22Rv1 (cell line): ENCODE results near the gene JSRP1.
"Not testable (repeated sequence)": the region's sequence is repeated elsewhere in the genome, so short reads cannot be mapped to it uniquely, and the experiment has no call there.

Experiments used
- H3K27ac ChIP-seq: fragments of 450-650 bp; 2 replicates; pipeline ENCODE4 v1.5.1; 2017
- ZFX ChIP-seq: fragments of 450-650 bp; IDR thresholded peaks from 2 replicates; pipeline ENCODE4 v1.6.1; 2017; ENCODE audit warnings: antibody characterized with exemption, borderline replicate concordance
- TF ChIP-seq, protein P1 (sequence below): fragments of 450-650 bp; IDR thresholded peaks from 2 replicates; pipeline ENCODE4 v1.5.1; 2017; ENCODE audit warnings: mild to moderate bottlenecking

The JSRP1 gene

DNA sequence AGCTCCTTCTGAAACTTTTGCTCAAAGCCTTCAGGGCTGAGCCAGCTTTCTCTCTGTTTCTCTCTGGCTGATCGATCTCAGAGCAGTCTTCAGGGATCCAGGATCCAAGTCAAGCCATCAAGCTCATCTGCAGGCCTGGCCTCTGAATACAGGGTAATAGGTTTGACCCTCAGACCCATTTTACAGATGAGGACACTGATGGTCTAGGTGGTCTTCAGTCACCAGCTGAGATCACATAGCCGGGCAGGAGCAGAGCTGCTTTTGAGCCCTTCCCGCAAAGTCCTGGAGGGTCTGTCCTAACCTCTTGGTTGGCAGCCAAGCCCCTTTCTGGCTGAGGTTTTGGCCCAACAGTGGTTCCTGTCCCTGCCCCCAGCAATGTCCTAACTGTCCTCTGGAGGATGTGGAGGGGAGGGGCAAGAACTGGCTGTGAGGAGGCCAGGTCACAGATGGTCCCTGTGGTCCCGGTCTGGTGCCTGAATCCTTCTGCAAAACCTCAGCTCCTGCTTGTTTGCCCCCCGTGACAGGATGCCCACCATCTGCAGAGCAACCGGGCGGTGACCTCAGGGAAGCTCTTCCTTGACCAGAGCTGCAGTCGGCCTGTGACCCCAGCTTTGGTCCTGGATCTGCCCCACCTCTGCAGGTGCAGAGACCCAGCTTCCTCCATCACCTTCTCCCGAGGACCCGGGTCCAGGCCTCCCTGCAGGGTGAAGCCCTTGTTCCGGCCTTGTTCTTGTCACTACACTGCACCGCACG lies 31.5 kb upstream of the JSRP1 start:
- no peak overlapping the region for H3K27ac ChIP-seq

DNA sequence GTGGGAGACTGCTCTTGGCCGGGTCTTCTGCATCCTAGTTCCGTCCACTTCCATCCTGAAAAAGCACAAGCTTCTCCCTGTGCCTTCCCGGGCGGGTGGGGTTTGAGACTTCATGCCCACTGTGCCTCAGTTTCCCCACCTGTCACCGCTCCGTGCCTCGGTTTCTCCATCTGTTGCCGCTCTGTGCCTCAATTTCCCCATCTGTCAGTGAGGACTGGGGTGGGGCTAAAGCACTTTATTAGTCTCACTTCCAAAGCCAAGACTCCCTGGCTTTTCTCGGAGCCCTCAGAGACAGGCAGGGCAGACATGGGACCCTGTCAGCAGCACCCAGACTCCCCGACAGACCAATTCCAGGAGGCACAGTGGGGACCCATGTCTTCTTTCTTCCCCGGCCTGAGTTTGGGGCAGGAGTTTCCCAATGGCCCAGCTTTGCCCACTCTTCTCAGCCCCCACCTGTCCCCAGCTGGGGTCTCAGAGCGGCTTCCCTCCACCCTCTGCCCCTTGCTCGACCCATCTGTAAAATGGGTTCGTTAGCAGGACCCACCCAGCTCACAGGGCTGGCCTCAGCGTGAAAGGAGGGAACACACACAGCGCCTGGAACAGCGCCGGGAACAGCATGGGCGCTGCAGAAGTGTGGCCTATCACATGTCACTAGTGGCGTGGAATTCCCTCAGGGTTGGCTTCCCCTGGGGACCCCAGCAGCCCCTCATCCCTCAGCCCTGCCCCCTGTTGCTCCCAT lies 30.4 kb upstream of the JSRP1 start:
- no peak overlapping the region for H3K27ac ChIP-seq
- no peak for TF ChIP-seq ZFX
- TF ChIP-seq, protein P1, sequence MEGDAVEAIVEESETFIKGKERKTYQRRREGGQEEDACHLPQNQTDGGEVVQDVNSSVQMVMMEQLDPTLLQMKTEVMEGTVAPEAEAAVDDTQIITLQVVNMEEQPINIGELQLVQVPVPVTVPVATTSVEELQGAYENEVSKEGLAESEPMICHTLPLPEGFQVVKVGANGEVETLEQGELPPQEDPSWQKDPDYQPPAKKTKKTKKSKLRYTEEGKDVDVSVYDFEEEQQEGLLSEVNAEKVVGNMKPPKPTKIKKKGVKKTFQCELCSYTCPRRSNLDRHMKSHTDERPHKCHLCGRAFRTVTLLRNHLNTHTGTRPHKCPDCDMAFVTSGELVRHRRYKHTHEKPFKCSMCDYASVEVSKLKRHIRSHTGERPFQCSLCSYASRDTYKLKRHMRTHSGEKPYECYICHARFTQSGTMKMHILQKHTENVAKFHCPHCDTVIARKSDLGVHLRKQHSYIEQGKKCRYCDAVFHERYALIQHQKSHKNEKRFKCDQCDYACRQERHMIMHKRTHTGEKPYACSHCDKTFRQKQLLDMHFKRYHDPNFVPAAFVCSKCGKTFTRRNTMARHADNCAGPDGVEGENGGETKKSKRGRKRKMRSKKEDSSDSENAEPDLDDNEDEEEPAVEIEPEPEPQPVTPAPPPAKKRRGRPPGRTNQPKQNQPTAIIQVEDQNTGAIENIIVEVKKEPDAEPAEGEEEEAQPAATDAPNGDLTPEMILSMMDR, result no peak

More for the DNA sequence above, 31.5 kb upstream of the JSRP1 start:
- TF ChIP-seq, protein P1, result no peak
- TF ChIP-seq ZFX, result no peak

DNA sequence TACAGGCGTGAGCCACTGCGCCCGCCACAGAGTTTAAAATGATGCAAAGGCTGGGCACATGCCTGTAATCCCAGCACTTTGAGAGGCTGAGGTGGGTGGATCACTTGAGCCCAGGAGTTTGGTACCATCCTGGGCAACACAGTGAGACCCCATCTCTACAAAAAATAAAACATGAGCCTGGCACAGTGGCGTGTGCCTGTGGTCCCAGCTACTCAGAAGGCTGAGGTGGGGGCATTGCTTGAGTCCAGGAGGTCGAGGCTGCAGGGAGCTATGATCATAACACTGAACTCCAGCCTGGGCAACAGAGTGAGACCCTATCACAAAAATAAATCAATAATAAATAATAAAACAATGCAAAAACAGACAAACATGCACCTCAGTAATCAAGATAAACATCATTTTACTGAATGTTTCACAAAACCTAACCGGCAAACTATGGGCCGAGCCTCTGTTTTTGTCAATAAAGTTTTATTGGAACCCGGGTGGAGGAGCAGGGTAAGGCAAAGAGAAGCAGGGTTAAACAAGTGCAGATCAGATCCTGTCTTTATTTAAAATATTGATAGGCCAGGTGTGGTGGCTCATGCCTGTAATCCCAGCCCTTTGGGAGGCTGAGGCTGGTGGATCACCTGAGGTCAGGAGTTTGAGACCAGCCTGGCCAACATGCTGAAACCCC lies 27.8 kb upstream of the JSRP1 start:
- no peak for TF ChIP-seq ZFX
- H3K27ac ChIP-seq, result no peak overlapping the region

DNA sequence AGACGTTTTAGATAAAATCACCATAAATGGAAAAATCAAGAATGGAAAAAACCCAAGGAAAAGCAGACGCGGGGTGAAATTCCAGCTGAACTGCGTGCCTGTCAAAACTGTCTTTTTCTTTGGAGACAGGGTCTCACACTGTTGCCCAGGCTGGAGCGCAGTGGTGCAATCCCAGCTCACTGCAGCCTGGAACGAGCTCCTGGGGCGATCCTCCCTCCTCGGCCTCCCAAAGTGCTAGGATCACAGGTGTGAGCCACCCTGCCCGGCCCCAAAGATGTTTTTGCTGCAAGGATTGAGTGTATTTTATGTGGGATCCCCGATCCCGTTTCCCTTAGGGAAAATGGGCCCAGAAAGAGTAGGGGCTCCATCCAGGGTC lies 26.6 kb upstream of the JSRP1 start:
- no peak overlapping the region for H3K27ac ChIP-seq
- TF ChIP-seq ZFX, result no peak
- TF ChIP-seq, protein P1, result no peak

DNA sequence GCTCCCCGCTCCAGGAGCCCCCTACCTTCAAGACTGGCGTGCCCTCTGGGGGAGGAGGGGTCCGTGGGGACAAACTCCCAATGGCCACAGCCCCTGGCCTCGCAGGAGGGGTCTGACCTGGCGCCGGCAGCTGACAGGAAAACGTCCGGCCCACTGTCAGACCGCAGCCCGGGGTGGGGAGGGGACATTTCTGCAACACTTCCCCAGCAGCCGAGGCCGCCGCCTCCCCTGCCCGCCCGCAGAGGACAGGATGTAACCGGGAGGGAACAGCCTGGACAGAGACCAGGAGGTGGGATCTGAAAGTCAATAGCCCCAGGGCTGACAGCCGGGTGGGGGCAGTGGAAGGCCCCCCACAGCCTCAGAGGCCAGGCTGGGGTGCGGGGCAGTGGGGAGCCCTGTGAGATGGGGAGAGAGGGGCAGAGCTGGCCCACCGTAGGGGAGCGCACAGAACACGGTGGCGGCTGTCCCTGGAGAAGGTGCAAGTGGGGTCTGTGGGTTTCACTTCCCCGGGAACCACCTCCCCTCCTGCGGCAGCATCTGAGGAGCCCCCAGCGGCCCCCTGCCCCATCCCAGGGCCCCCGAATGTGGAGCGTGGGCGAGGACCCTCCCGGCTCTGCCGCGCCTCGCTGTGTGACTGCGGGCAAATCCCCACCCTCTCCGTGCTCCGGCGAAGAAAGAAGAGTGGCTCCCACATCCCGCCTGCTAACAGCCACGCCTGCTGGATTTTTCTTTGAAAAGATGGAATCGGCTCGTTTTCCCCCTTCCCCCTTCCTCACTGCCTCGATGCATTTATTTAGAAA lies 26.0 kb upstream of the JSRP1 start, which contains the start of gene PEAK3:
TSS of gene PEAK3 (minus strand) at position 114 of the 800 bp plus-strand sequence. CDS start 1,244 bp downstream, outside the sequence.
- no peak for TF ChIP-seq ZFX
- TF ChIP-seq, protein P1, result no peak
- H3K27ac ChIP-seq, result no peak within 1 kb of the TSS

DNA sequence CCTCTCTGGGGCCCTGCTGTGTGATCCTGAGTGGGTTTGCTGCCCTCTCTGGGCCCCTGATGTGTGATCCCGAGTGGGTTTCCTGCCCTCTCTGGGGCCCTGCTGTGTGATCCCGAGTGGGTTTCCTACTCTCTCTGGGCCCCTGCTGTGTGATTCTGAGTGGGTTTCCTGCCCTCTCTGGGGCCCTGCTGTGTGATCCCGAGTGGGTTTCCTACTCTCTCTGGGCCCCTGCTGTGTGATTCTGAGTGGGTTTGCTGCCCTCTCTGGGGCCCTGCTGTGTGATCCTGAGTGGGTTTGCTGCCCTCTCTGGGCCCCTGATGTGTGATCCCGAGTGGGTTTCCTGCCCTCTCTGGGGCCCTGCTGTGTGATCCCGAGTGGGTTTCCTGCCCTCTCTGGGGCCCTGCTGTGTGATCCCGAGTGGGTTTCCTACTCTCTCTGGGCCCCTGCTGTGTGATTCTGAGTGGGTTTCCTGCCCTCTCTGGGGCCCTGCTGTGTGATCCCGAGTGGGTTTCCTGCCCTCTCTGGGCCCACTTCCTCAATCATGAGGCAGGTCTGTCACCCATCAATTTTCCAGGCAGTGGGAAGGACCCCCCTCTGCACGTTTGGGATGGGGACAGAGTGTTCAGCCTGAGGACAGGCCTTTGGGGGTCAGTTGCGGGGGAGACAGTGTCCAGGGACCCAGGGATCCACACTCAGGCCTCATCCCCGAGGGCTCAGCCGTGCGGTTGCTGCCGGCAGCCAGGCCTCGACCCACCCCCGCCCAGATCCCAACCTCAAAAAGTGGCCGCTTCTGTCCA lies 25.2 kb upstream of the JSRP1 start:
- H3K27ac ChIP-seq, result not testable (repeated sequence)

DNA sequence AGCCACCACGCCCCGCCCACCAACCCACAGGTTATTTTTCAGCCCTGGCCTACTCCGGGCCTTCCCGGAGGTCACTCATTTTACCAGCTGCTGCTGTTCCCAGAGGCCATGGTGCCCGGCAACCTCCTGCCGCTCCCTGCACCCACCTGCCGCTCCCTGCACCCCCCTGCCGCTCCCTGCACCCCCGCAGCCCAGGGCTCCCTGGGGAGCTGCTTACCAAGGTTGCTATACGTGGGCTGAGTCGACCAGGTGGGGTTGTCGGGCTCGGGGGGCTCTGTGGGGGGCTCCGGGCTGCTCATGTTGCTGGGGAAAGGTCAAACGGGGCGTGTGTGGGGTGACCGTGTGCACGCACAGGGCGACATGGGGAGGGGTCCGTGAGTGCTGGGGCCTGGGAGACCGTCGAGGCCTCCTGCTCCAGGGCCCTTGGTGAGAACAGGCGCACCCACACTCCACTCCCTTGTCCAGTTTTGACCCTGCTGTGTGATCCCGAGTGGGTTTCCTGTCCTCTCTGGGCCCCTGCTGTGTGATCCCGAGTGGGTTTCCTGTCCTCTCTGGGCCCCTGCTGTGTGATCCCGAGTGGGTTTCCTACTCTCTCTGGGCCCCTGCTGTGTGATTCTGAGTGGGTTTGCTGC lies 24.5 kb upstream of the JSRP1 start:
- no peak for TF ChIP-seq ZFX
- TF ChIP-seq, protein P1, result no peak
- H3K27ac ChIP-seq, result no peak overlapping the region
